ENCODE measurements around the gene KCTD8.

GRCh38 chr4:44421330-44422065 is 27.1 kb downstream of the KCTD8 start:
- no peak for TF ChIP-seq CTCF (IDR thresholded peaks at IDR 0.05)
- no peak for TF ChIP-seq POLR2A (IDR thresholded peaks at IDR 0.05)

All from right lobe of liver (tissue), 4 donors.